Measurements from ENCODE around the gene TMEM254.

TMEM254 gene

DNA sequence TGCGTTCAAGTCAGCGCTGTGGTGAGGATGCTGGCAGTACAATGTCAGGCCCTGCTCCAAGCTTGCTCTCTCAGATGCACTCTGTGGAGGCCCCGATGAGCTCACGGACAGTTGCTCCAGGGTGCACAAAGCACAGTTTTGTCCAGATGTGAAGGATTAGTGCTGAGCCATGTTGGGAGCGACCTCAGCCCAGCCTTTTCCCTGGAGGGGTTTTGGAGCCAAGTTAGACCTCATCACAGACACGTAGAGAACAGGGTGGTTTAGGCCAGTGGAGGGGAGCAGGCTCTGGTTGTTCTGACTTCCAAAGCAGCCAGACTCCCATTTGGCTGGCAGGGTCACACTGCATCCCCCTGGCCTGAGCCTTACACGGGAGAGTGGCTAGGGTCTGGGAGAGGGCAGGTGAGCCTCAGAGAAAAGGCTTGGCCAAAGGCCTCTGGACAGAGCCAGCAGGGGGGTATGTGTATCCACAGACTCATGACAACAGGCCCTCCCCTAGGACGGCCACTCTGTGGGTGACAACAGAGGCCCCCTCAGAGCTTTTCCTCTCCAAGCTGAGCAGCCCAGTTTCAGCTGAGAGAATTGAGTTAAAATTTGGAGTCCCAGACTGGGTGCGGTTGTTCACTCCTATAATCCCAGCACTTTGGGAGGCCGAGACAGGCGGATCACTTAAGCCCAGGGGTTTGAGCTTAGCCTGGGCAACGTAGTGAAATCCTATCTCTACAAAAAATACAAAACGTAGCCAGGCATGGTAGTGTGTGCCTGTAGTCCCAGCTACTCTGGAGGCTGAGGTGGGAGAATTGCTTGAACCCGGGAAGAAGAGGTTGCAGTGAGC is 58.8 kb downstream of the TMEM254 start:
- TF ChIP-seq, protein P1, sequence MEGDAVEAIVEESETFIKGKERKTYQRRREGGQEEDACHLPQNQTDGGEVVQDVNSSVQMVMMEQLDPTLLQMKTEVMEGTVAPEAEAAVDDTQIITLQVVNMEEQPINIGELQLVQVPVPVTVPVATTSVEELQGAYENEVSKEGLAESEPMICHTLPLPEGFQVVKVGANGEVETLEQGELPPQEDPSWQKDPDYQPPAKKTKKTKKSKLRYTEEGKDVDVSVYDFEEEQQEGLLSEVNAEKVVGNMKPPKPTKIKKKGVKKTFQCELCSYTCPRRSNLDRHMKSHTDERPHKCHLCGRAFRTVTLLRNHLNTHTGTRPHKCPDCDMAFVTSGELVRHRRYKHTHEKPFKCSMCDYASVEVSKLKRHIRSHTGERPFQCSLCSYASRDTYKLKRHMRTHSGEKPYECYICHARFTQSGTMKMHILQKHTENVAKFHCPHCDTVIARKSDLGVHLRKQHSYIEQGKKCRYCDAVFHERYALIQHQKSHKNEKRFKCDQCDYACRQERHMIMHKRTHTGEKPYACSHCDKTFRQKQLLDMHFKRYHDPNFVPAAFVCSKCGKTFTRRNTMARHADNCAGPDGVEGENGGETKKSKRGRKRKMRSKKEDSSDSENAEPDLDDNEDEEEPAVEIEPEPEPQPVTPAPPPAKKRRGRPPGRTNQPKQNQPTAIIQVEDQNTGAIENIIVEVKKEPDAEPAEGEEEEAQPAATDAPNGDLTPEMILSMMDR (IDR thresholded peaks at IDR 0.05; ENCODE audit: control insufficient read depth, extremely low read depth, insufficient read depth): no peak
- no peak for DNase-seq (ENCODE audit: low read depth)
- H3K4me3 ChIP-seq (ENCODE audit: low read depth, low read length): no peak overlapping the region

DNA sequence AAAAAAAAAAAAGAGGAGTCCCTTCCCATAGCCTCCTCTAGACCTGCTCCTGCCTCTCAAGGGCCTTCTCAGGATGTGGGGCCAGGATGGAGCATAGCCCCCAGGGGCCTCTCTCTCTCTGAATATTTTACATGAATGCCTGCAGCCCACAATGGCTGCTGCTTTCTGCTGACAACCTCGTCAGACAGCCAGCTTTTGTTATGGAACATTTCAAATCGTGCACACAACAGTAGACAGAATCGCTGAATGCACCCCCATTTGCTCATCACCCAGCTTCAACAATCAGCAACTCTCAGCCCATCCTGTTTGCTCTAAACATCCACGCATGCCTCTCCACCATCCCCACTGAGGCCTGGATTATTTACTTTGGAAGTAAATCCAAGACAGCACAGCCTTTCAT is 59.5 kb downstream of the TMEM254 start:
- TF ChIP-seq, protein P1 (IDR thresholded peaks at IDR 0.05; ENCODE audit: control insufficient read depth, extremely low read depth, insufficient read depth): no peak
- no peak overlapping the region for H3K4me3 ChIP-seq (ENCODE audit: low read depth, low read length)
- no peak for DNase-seq (ENCODE audit: low read depth)

DNA sequence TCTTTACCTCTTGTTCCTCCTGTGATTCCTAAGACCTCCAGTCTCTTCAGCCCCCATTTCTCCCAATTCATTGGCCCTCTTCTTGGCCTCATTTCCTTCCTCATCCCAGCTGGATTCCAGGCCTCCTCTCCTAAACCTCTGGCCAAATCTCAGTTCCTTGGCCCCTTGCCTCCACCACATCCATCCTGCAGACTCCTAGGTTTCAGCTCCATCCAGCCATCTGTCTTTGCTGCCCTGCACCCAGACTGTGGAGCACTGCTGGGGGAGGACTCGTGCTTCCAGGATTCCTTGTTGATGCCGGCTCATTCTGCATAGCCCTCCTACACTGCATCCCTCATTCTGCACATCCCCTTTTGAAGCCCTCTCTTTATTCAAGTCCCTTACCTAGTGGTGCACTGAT is 60.8 kb downstream of the TMEM254 start:
- DNase-seq (ENCODE audit: low read depth): no peak

DNA sequence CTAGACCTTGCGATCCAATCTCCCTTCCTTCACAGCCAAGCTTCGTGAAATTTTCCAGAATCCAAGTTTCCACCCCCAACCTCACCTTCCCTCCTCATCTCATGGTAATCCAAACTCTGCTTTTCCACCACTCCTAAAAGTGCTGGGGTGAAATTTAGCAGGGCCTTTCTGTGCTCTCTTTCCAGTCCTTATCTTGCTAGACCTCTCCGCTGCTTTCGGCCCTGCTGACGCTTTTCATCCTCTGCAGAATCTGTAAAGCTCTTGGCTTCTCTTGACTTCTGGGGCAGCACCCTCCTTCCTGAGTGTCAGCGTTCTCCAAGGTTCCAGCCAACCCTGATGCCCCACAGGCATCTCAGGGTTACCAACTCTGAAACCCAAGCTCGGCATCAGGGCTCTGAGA is 61.8 kb downstream of the TMEM254 start:
- TF ChIP-seq, protein P1 (IDR thresholded peaks at IDR 0.05; ENCODE audit: control insufficient read depth, extremely low read depth, insufficient read depth): no peak

More for the DNA sequence above, 60.8 kb downstream of the TMEM254 start:
- TF ChIP-seq, protein P1 (IDR thresholded peaks at IDR 0.05; ENCODE audit: control insufficient read depth, extremely low read depth, insufficient read depth): no peak
- no peak overlapping the region for H3K4me3 ChIP-seq (ENCODE audit: low read depth, low read length)

DNA sequence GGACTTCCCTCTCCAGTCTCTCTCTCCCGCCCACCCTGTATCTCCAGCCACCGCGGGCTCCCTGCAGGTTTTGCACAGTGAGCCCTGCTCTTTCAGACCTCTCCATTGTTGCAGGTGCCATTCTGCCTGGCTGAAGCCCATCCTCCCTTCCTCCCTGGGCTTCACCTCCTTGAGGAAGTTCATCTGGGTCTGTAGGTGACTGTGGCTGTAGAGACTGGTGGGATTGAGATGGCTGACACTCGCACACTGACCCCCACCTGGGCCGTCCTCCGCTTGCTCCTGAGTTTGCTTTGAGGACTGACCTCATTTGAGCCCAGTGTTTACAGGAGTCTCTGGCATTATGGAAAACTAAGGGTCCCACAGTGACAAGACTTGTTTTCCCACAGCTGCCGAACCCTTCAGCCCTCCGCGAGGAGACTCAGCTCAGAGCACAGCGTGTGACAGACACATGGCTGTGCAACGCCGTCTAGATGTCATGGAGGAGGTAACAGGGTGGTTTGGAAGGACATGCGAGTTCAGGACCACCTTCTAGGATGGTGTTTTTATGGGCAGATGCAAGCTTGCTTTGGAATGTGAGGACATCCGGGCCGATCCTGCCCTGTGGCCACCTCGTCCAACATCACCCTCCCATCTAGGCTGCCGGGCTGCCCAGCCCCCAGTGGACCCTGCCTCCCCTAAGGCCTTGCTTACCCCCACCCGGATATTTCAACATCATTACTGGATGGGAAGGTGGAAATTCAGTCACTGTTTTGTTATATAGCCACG is 63.4 kb downstream of the TMEM254 start:
- TF ChIP-seq, protein P1 (IDR thresholded peaks at IDR 0.05; ENCODE audit: control insufficient read depth, extremely low read depth, insufficient read depth): no peak
- no peak overlapping the region for H3K4me3 ChIP-seq (ENCODE audit: low read depth, low read length)
- no peak for DNase-seq (ENCODE audit: low read depth)

More for the DNA sequence above, 61.8 kb downstream of the TMEM254 start:
- DNase-seq (ENCODE audit: low read depth): no peak
- no peak overlapping the region for H3K4me3 ChIP-seq (ENCODE audit: low read depth, low read length)

Data from LNCaP clone FGC (cell line).